Panc1 (cell line): ENCODE results near the gene GALNT10. TPM values are rescaled to one million over a fixed set of nuclear protein-coding genes. Genes with fewer than 3 reads are reported as not detected.

Experiments
- ATAC-seq: fragments of 200-7000 bp; cut with Tn5 transposase; 2 replicates; pipeline ENCODE4 v1.9.1; 2020; ENCODE audit warnings: mild to moderate bottlenecking, moderate library complexity
- BruUV-seq: library from RNA; stranded (reverse); fragments of 400-500 nt; replicated peaks from 2 replicates; lab custom pipeline; 2021; lab: Mats Ljungman, UMichigan
- CTCF ChIA-PET: fragments of 300-600 bp; sonication (Branson Sonifier 250); formaldehyde crosslinking; loops from one replicate; lab custom pipeline; 2022; ENCODE audit warnings: antibody characterized with exemption; lab: Charles Lee
- POLR2A ChIA-PET: fragments of 300-600 bp; sonication (Branson Sonifier 250); formaldehyde crosslinking; loops from one replicate; lab custom pipeline; 2022; ENCODE audit warnings: antibody characterized with exemption; lab: Charles Lee
- DNase-seq: peaks from one replicate; pipeline ENCODE4 v3.0.0-alpha.2; 2010; ENCODE audit warnings: low read depth, low spot score
- H3K27ac ChIP-seq: 2 replicates; pipeline ENCODE4 v1.5.1; 2011; ENCODE audit warnings: mild to moderate bottlenecking, low read length, inconsistent platforms
- H3K27me3 ChIP-seq: fragments of 200-500 bp; sonication (Bioruptor generic); 2 replicates; pipeline ENCODE4 v1.6.0; 2014; ENCODE audit warnings: low read length, inconsistent platforms; ENCODE audit not compliant: control insufficient read depth, insufficient read depth
- H3K36me3 ChIP-seq: fragments of 200-500 bp; sonication (Bioruptor generic); 2 replicates; pipeline ENCODE4 v1.5.1; 2014; ENCODE audit warnings: inconsistent platforms, mild to moderate bottlenecking, low read length, moderate library complexity; ENCODE audit not compliant: control insufficient read depth, insufficient read depth
- H3K4me1 ChIP-seq: 2 replicates; pipeline ENCODE4 v1.5.1; 2011; ENCODE audit warnings: inconsistent platforms, mild to moderate bottlenecking, low read length, moderate library complexity; ENCODE audit not compliant: control insufficient read depth, insufficient read depth
- H3K4me3 ChIP-seq, 2 experiments: 2 replicates each; pipeline ENCODE4 v1.5.1; 2011 to 2012; ENCODE audit warnings: low read depth in 2 of 2, low read length in 2 of 2, mild to moderate bottlenecking in 2 of 2, inconsistent platforms in 1 of 2, moderate library complexity in 1 of 2
- H3K9me3 ChIP-seq: fragments of 200-500 bp; sonication (Bioruptor generic); 2 replicates; pipeline ENCODE4 v1.5.1; 2014; ENCODE audit warnings: low read depth, mild to moderate bottlenecking, inconsistent platforms, low read length, moderate library complexity; ENCODE audit not compliant: control insufficient read depth, insufficient read depth
- POLR2AphosphoS5 ChIP-seq: IDR thresholded peaks from 2 replicates; pipeline ENCODE4 v1.6.1; 2012; ENCODE audit warnings: mild to moderate bottlenecking, low read depth, low read length, moderate library complexity
- SIN3A ChIP-seq: IDR thresholded peaks from 2 replicates; pipeline ENCODE4 v1.6.1; 2012; ENCODE audit warnings: low read depth, mild to moderate bottlenecking, low read length, moderate library complexity, borderline replicate concordance; ENCODE audit not compliant: insufficient read depth
- TCF7L2 ChIP-seq: IDR thresholded peaks from 2 replicates; pipeline ENCODE4 v1.6.1; 2011; ENCODE audit warnings: mild to moderate bottlenecking, low read depth, low read length, inconsistent platforms
- in situ Hi-C: cut with HindIII; loops from 2 replicates; pipeline ENCODE4 v1.10.0; 2016; ENCODE audit warnings: low sequenced_read_pairs, low pct_unique_long_range_greater_than_20kb
- intact Hi-C: fragments of 100-400 bp; cut with micrococcal nuclease; formaldehyde crosslinking; loops from one replicate; pipeline ENCODE4 v1.10.0; 2022; ENCODE audit not compliant: unreplicated experiment
- total RNA-seq: library from RNA; stranded (reverse); gene quantifications from one replicate; pipeline ENCODE4 v1.2.1, GENCODE V29; 2021; ENCODE audit not compliant: unreplicated experiment
- TF ChIP-seq, protein P1 (sequence below), 2 experiments: IDR thresholded peaks; 2 replicates each; pipeline ENCODE4 v1.6.1; 2011 to 2012; ENCODE audit warnings: low read depth in 2 of 2, control low read depth in 1 of 2, low read length in 1 of 2, mild to moderate bottlenecking in 1 of 2, moderate library complexity in 1 of 2; ENCODE audit not compliant: insufficient read depth in 1 of 2
- TF ChIP-seq, protein P2 (sequence below): fragments of 450-650 bp; IDR thresholded peaks from 2 replicates; pipeline ENCODE4 v1.5.1; 2017; ENCODE audit warnings: mild to moderate bottlenecking

GALNT10 gene
- total RNA-seq, 1 experiment from 2014 or later, result 50.5 TPM

DNA sequence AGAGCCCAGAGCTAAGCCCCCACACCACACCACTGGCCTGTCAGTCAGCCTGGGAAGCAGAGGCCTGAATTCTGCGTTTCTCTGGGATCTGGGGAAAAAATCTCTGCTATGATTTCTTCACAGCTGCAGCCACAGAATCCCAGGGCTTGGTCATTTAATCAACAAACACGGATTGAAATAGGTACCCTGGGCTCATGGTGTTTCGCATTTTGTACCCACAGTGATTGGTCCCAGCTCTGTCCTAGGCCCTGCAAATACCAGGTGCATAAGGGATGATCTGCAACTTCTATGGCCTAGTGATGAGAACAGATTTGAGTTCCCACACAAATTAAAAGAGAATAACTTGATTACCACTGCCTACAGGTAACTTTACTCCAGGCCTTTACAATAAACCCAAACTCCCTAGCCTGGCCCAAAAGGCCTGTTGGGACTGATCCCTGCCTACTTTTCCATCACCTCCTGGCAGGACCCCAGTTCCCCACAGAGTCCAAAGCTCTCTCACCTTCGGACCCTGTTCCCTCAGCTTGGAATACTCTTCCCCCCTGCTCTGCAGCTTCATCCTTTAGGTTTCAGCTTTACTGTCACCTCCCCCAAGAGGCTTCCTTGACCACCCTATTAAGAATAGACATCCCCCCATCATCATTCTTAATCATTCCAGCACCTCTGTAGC, 240.6 kb downstream of the GALNT10 start:
- CTCF ChIA-PET, result interaction anchor here (0.6 to 0.7 kb wide), 2 partner anchors 38 to 355 kb away, joined by 3 to 5 read pairs; no protein-coding TSS in a partner anchor
- Histone ChIP-seq H3K27me3 (no peaks in the 10 kb centered on the region), H3K27ac (no peak overlapping the region), H3K4me1 (no peaks in the 10 kb centered on the region), H3K4me3 (no peak overlapping the region), H3K36me3 (no peaks in the 10 kb centered on the region), H3K9me3 (no peaks in the 10 kb centered on the region)
- intact Hi-C loops, result no loop called here
- ATAC-seq (no peak), DNase-seq (no peak)
- no TSS peak for BruUV-seq
- TF ChIP-seq, protein P1, sequence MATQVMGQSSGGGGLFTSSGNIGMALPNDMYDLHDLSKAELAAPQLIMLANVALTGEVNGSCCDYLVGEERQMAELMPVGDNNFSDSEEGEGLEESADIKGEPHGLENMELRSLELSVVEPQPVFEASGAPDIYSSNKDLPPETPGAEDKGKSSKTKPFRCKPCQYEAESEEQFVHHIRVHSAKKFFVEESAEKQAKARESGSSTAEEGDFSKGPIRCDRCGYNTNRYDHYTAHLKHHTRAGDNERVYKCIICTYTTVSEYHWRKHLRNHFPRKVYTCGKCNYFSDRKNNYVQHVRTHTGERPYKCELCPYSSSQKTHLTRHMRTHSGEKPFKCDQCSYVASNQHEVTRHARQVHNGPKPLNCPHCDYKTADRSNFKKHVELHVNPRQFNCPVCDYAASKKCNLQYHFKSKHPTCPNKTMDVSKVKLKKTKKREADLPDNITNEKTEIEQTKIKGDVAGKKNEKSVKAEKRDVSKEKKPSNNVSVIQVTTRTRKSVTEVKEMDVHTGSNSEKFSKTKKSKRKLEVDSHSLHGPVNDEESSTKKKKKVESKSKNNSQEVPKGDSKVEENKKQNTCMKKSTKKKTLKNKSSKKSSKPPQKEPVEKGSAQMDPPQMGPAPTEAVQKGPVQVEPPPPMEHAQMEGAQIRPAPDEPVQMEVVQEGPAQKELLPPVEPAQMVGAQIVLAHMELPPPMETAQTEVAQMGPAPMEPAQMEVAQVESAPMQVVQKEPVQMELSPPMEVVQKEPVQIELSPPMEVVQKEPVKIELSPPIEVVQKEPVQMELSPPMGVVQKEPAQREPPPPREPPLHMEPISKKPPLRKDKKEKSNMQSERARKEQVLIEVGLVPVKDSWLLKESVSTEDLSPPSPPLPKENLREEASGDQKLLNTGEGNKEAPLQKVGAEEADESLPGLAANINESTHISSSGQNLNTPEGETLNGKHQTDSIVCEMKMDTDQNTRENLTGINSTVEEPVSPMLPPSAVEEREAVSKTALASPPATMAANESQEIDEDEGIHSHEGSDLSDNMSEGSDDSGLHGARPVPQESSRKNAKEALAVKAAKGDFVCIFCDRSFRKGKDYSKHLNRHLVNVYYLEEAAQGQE (IDR thresholded peaks at IDR 0.05; ENCODE audit: insufficient read depth in 1 of 2, low read depth in 2 of 2, low read length in 1 of 2), result no peak
- TF ChIP-seq SIN3A (no peak), TCF7L2 (no peak), POLR2AphosphoS5 (no peak)
- TF ChIP-seq, protein P2, sequence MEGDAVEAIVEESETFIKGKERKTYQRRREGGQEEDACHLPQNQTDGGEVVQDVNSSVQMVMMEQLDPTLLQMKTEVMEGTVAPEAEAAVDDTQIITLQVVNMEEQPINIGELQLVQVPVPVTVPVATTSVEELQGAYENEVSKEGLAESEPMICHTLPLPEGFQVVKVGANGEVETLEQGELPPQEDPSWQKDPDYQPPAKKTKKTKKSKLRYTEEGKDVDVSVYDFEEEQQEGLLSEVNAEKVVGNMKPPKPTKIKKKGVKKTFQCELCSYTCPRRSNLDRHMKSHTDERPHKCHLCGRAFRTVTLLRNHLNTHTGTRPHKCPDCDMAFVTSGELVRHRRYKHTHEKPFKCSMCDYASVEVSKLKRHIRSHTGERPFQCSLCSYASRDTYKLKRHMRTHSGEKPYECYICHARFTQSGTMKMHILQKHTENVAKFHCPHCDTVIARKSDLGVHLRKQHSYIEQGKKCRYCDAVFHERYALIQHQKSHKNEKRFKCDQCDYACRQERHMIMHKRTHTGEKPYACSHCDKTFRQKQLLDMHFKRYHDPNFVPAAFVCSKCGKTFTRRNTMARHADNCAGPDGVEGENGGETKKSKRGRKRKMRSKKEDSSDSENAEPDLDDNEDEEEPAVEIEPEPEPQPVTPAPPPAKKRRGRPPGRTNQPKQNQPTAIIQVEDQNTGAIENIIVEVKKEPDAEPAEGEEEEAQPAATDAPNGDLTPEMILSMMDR, result no peak
- in situ Hi-C loops, result no loop called here
- POLR2A ChIA-PET, result no interaction called here

DNA sequence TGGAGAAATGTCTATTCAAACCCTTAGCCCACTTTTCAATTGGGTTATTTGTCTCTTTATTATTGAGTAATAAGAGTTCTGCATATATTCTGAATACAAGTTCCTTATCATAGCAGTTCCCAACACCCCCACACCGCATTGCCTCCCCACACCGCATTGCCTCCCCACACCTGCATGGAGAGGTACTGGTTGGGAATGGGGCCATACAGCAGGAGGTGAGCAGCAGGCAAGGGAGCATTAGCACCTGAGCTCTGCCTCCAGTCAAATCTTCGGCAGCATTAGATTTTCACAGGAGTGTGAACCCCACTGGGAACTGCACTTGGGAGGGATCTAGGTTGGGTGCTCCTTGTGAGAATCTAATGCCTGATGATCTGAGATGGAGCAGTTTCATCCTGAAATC, 244.7 kb downstream of the GALNT10 start:
- CTCF ChIA-PET, result no interaction called here
- no peak overlapping the region for H3K4me3 ChIP-seq
- intact Hi-C loops, result no loop called here
- H3K4me1 ChIP-seq, result no peaks in the 10 kb centered on the region
- in situ Hi-C loops, result no loop called here
- no peak for DNase-seq
- TF ChIP-seq SIN3A (no peak), TCF7L2 (no peak), POLR2AphosphoS5 (no peak)
- TF ChIP-seq, protein P2, result no peak
- TF ChIP-seq, protein P1 (IDR thresholded peaks at IDR 0.05; ENCODE audit: insufficient read depth in 1 of 2, low read depth in 2 of 2, low read length in 1 of 2), result no peak
- H3K36me3 ChIP-seq, result peaks cover 4% of the 10 kb centered on the region; the same call in 1 of the 2 replicates
- POLR2A ChIA-PET, result interaction anchor here (0.5 kb wide), 1 partner anchor 10 kb away, joined by 3 read pairs; no protein-coding TSS in a partner anchor
- ATAC-seq, result no peak
- BruUV-seq, result no TSS peak
- no peaks in the 10 kb centered on the region for H3K9me3 ChIP-seq
- H3K27ac ChIP-seq, result no peak overlapping the region
- H3K27me3 ChIP-seq, result no peaks in the 10 kb centered on the region
